DND-41 (cell line): ENCODE measurements around the gene FXYD2.

Experiments used
- ATAC-seq: fragments of 200-7000 bp; cut with Tn5 transposase; 3 replicates; pipeline ENCODE4 v1.9.1; 2021; ENCODE audit warnings: low read depth; ENCODE audit not compliant: insufficient read depth
- DNase-seq: peaks from one replicate; pipeline ENCODE4 v3.0.0-alpha.2; 2020
- H2AFZ ChIP-seq: 2 replicates; pipeline ENCODE4 v1.6.0; 2012; ENCODE audit warnings: low read depth, low read length
- H3K27ac ChIP-seq: 2 replicates; pipeline ENCODE4 v1.5.1; 2012; ENCODE audit warnings: low read length, inconsistent platforms
- H3K27me3 ChIP-seq: fragments of 200-600 bp; sonication (generic); 2 replicates; pipeline ENCODE4 v1.6.0; 2012; ENCODE audit warnings: low read length, mild to moderate bottlenecking, inconsistent platforms; ENCODE audit not compliant: insufficient read depth, poor library complexity
- H3K36me3 ChIP-seq: 2 replicates; pipeline ENCODE4 v1.5.1; 2012; ENCODE audit warnings: low read length, inconsistent platforms; ENCODE audit not compliant: insufficient read depth
- H3K4me1 ChIP-seq: 2 replicates; pipeline ENCODE4 v1.5.1; 2012; ENCODE audit warnings: mild to moderate bottlenecking, low read length; ENCODE audit not compliant: insufficient read depth
- H3K4me2 ChIP-seq: 2 replicates; pipeline ENCODE4 v1.6.0; 2012; ENCODE audit warnings: mild to moderate bottlenecking, moderate library complexity, low read length, inconsistent platforms; ENCODE audit not compliant: insufficient read depth
- H3K4me3 ChIP-seq, 2 experiments: fragments of 200-600 bp in 1 of 2; shearing (Covaris generic) in 1 of 2; 2 replicates each; pipeline ENCODE4 v1.5.1; 2012 to 2016; ENCODE audit warnings: inconsistent platforms in 2 of 2, low read length in 2 of 2, mild to moderate bottlenecking in 2 of 2, low read depth in 1 of 2, moderate library complexity in 1 of 2
- H3K79me2 ChIP-seq: 2 replicates; pipeline ENCODE4 v1.6.0; 2012; ENCODE audit warnings: low read length, inconsistent platforms; ENCODE audit not compliant: insufficient read depth
- H3K9ac ChIP-seq: 2 replicates; pipeline ENCODE4 v1.6.0; 2012; ENCODE audit warnings: low read depth, mild to moderate bottlenecking, inconsistent platforms, low read length, moderate library complexity
- H3K9me3 ChIP-seq: 2 replicates; pipeline ENCODE4 v1.5.1; 2012; ENCODE audit warnings: low read length, moderate library complexity, mild to moderate bottlenecking, inconsistent platforms; ENCODE audit not compliant: insufficient read depth, severe bottlenecking
- H4K20me1 ChIP-seq: 2 replicates; pipeline ENCODE4 v1.6.0; 2012; ENCODE audit warnings: low read length; ENCODE audit not compliant: insufficient read depth
- EZH2 ChIP-seq: IDR thresholded peaks from 3 replicates; pipeline ENCODE4 v1.6.1; 2012; ENCODE audit warnings: borderline replicate concordance, low read depth, mild to moderate bottlenecking, moderate library complexity, low read length, inconsistent platforms; ENCODE audit not compliant: severe bottlenecking
- TF ChIP-seq, protein P1 (sequence below): IDR thresholded peaks from 2 replicates; pipeline ENCODE4 v1.5.1; 2012; ENCODE audit warnings: borderline replicate concordance, low read length, moderate library complexity, mild to moderate bottlenecking; ENCODE audit not compliant: poor library complexity, severe bottlenecking; ENCODE audit errors: extremely low read depth

The FXYD2 gene

DNA sequence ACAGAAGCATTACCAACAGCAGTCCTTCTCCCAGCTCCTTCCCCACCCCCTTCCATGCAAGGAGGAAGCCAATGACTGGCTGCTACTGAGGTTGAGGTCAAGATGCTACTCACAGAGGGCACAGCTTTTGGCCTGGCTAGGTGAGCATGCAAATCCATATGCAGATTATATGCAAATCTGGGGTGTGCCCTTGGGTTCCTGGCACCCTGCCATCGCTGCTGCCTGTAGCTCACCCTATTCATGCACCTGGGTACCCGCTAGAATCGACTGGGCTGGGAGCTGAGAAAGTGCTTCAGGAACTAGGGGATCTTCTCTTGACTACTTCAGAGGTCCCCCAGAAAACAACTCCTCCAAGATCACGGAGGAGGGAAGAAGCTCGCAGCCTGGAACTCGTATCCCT, 31.6 kb downstream of the FXYD2 start:
- Histone ChIP-seq H2AFZ (no peak overlapping the region), H3K9me3 (no peaks in the 10 kb centered on the region), H3K27ac (no peak overlapping the region), H3K79me2 (no peaks in the 10 kb centered on the region), H3K9ac (no peak overlapping the region), H3K36me3 (no peaks in the 10 kb centered on the region; the same call in 1 of the 2 replicates), H3K4me1 (no peaks in the 10 kb centered on the region), H3K27me3 (no peaks in the 10 kb centered on the region), H3K4me3 (no peak overlapping the region), H3K4me2 (no peak overlapping the region), H4K20me1 (no peaks in the 10 kb centered on the region; the same call in 1 of the 2 replicates)
- no peak for TF ChIP-seq EZH2
- TF ChIP-seq, protein P1, sequence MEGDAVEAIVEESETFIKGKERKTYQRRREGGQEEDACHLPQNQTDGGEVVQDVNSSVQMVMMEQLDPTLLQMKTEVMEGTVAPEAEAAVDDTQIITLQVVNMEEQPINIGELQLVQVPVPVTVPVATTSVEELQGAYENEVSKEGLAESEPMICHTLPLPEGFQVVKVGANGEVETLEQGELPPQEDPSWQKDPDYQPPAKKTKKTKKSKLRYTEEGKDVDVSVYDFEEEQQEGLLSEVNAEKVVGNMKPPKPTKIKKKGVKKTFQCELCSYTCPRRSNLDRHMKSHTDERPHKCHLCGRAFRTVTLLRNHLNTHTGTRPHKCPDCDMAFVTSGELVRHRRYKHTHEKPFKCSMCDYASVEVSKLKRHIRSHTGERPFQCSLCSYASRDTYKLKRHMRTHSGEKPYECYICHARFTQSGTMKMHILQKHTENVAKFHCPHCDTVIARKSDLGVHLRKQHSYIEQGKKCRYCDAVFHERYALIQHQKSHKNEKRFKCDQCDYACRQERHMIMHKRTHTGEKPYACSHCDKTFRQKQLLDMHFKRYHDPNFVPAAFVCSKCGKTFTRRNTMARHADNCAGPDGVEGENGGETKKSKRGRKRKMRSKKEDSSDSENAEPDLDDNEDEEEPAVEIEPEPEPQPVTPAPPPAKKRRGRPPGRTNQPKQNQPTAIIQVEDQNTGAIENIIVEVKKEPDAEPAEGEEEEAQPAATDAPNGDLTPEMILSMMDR, result no peak
- DNase-seq (no peak), ATAC-seq (no peak)

DNA sequence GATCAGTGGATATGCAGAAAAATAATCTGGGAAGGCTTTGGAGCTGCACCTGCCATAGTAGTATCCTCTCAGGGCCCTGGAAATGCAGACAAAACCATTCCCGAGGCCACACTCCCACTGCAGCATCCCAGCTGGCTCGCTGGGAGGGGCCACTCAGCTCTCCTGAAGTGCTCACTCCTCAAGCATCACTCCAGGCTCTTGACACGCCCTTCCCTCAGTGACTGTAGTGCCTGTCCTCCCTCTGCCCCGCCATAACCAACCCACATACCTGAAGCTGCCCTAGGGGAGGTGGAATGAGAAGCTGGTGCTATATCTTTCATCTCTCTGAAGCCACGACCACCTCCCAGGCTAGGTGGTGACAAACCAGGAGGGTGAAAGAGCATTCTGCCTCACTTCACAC, 32.3 kb downstream of the FXYD2 start:
- no peak for ATAC-seq
- no peaks in the 10 kb centered on the region; the same call in 1 of the 2 replicates for H3K36me3 ChIP-seq
- H3K27me3 ChIP-seq, result no peaks in the 10 kb centered on the region
- TF ChIP-seq, protein P1, result no peak
- no peak for TF ChIP-seq EZH2
- H3K9me3 ChIP-seq, result no peaks in the 10 kb centered on the region
- H3K4me2 ChIP-seq, result no peak overlapping the region
- no peaks in the 10 kb centered on the region for H3K79me2 ChIP-seq
- H3K4me1 ChIP-seq, result no peaks in the 10 kb centered on the region
- H4K20me1 ChIP-seq, result no peaks in the 10 kb centered on the region; the same call in 1 of the 2 replicates
- no peak overlapping the region for H3K4me3 ChIP-seq
- H2AFZ ChIP-seq, result no peak overlapping the region
- H3K27ac ChIP-seq, result no peak overlapping the region
- H3K9ac ChIP-seq, result no peak overlapping the region
- DNase-seq, result no peak

DNA sequence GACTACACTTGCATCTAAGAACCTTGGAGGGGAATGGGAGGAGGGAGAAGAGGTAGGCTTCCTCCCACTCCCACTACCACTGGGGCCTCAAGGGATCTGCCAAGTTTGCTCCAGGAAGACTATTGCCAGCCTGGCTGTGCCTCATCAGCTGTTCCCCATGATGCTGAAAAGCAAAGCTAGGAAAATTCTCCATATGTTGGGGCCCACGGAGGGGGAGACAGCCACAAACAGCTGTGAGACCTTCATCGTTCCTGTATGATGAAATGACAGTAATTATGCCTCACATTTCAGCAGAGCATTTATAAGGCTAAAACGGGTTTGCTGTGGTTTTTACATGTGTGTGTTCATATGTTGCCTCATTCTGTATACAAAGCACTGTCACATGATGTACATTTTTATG, 34.3 kb downstream of the FXYD2 start:
- Histone ChIP-seq H3K4me2 (no peak overlapping the region), H3K9me3 (no peaks in the 10 kb centered on the region), H3K36me3 (no peaks in the 10 kb centered on the region; the same call in 1 of the 2 replicates), H2AFZ (no peak overlapping the region), H3K79me2 (no peaks in the 10 kb centered on the region), H3K27ac (no peak overlapping the region), H4K20me1 (no peaks in the 10 kb centered on the region; the same call in 1 of the 2 replicates), H3K4me1 (no peaks in the 10 kb centered on the region), H3K27me3 (no peaks in the 10 kb centered on the region), H3K4me3 (no peak overlapping the region), H3K9ac (no peak overlapping the region)
- no peak for TF ChIP-seq EZH2
- TF ChIP-seq, protein P1, result no peak
- DNase-seq (no peak), ATAC-seq (no peak)

DNA sequence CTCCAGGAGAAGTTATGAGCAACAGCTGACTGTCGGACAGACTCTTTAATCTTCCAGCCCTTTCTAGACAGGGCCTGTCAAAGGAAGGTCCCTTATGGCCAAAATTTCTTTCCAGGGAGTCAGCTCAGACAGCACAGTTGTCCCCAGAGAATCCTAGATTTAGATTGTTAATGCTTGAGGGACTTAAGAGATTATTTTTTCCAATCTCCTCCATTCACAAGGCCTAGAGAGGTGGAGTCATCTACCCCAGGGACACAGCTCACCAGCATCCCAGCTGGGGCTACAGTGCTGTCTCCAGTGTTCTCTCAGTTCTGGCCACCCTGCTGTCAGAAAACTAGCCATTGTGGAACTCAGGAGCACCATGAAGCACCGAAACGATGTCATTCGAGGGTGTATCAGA, 35.3 kb downstream of the FXYD2 start:
- no peak overlapping the region for H3K27ac ChIP-seq
- no peaks in the 10 kb centered on the region; the same call in 1 of the 2 replicates for H4K20me1 ChIP-seq
- ATAC-seq (no peak), DNase-seq (no peak)
- TF ChIP-seq EZH2, result no peak
- TF ChIP-seq, protein P1, result no peak
- no peak overlapping the region for H3K9ac ChIP-seq
- no peaks in the 10 kb centered on the region for H3K27me3 ChIP-seq
- no peaks in the 10 kb centered on the region for H3K9me3 ChIP-seq
- H3K4me1 ChIP-seq, result no peaks in the 10 kb centered on the region
- H3K4me3 ChIP-seq, result no peak overlapping the region
- no peaks in the 10 kb centered on the region for H3K79me2 ChIP-seq
- no peak overlapping the region for H3K4me2 ChIP-seq
- no peak overlapping the region for H2AFZ ChIP-seq
- H3K36me3 ChIP-seq, result no peaks in the 10 kb centered on the region; the same call in 1 of the 2 replicates
